PC-3 (cell line): ENCODE results near the gene FBXO38.

Experiments
- EZH2 ChIP-seq: fragments of 300-600 bp; sonication (generic); IDR thresholded peaks from one replicate; pipeline ENCODE4 v1.6.1; 2017; ENCODE audit warnings: antibody characterized with exemption, mild to moderate bottlenecking, low read length; ENCODE audit not compliant: unreplicated experiment
- EZH2phosphoT487 ChIP-seq: fragments of 300-600 bp; sonication (generic); IDR thresholded peaks from 2 replicates; pipeline ENCODE4 v1.6.1; 2018; ENCODE audit warnings: mild to moderate bottlenecking, antibody characterized with exemption, low read length, borderline replicate concordance
- TF ChIP-seq, protein P1 (sequence below): fragments of 300-600 bp; sonication (generic); conservative IDR thresholded peaks from 2 replicates; pipeline ENCODE4 v1.5.1; 2017; ENCODE audit warnings: antibody characterized with exemption, low read depth, mild to moderate bottlenecking, low read length

DNA sequence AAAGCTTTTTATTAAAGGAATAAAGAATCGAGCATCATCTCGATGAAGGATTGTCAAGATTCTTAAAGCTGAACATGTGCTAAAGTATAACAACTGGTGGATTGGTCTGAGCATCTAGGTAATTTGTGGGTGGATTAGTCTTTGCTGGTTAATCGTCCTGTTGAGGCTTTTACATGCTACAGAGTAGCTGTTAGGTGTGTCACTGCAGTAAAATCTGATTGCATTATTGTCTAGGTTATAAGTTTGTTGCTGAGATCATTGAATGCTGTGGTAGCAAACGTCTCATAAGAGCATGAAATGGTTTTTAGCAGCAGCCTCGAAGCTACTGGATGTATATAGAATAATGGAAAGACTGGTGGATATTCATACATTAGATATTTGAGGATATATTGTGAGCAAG lies 7.2 kb downstream of the FBXO38 start:
- TF ChIP-seq, protein P1, sequence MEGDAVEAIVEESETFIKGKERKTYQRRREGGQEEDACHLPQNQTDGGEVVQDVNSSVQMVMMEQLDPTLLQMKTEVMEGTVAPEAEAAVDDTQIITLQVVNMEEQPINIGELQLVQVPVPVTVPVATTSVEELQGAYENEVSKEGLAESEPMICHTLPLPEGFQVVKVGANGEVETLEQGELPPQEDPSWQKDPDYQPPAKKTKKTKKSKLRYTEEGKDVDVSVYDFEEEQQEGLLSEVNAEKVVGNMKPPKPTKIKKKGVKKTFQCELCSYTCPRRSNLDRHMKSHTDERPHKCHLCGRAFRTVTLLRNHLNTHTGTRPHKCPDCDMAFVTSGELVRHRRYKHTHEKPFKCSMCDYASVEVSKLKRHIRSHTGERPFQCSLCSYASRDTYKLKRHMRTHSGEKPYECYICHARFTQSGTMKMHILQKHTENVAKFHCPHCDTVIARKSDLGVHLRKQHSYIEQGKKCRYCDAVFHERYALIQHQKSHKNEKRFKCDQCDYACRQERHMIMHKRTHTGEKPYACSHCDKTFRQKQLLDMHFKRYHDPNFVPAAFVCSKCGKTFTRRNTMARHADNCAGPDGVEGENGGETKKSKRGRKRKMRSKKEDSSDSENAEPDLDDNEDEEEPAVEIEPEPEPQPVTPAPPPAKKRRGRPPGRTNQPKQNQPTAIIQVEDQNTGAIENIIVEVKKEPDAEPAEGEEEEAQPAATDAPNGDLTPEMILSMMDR: no peak
- TF ChIP-seq EZH2phosphoT487: no peak
- no peak for TF ChIP-seq EZH2
